C4-2B (cell line): ENCODE measurements around the gene TCP11L1.

Experiments
- ZFX ChIP-seq: fragments of 450-650 bp; IDR thresholded peaks from 2 replicates; pipeline ENCODE4 v1.6.1; 2017
- TF ChIP-seq, protein P1 (sequence below): fragments of 450-650 bp; conservative IDR thresholded peaks from 2 replicates; pipeline ENCODE4 v1.5.1; 2017; ENCODE audit warnings: mild to moderate bottlenecking

DNA sequence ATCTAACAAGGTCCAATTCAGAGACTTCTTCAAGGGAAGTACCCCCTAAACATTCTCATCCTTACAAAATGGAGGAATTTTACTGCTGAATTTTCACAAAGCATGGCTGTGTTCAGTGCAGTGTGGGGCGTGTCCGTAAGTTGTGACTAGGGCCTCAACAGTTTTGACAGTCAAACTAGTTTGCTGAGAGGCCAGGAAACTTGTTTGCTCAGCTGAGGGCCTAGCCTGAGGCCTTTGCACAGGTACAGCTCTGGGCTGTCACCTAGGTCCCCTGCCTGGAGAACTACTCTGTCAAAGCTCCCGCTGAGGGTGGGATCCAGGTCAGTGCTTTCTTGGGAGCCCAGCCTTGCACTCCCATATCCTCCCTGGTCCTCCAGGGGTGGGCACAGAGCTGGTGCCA lies 27.9 kb downstream of the TCP11L1 start:
- TF ChIP-seq, protein P1, sequence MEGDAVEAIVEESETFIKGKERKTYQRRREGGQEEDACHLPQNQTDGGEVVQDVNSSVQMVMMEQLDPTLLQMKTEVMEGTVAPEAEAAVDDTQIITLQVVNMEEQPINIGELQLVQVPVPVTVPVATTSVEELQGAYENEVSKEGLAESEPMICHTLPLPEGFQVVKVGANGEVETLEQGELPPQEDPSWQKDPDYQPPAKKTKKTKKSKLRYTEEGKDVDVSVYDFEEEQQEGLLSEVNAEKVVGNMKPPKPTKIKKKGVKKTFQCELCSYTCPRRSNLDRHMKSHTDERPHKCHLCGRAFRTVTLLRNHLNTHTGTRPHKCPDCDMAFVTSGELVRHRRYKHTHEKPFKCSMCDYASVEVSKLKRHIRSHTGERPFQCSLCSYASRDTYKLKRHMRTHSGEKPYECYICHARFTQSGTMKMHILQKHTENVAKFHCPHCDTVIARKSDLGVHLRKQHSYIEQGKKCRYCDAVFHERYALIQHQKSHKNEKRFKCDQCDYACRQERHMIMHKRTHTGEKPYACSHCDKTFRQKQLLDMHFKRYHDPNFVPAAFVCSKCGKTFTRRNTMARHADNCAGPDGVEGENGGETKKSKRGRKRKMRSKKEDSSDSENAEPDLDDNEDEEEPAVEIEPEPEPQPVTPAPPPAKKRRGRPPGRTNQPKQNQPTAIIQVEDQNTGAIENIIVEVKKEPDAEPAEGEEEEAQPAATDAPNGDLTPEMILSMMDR = no peak
- no peak for TF ChIP-seq ZFX
